Common myeloid progenitor, CD34-positive (primary cell): ENCODE data around the gene NT5E.

ENCODE experiments used
- CTCF ChIA-PET: fragments of 350-600 bp; sonication (Branson Sonifier 250); formaldehyde crosslinking; loops from one replicate; lab custom pipeline; 2021; ENCODE audit warnings: antibody characterized with exemption; lab: Charles Lee
- POLR2A ChIA-PET: fragments of 350-600 bp; sonication (Branson Sonifier 250); formaldehyde crosslinking; loops from one replicate; lab custom pipeline; 2021; ENCODE audit warnings: antibody characterized with exemption; lab: Charles Lee
- DNase-seq, 3 donors: peaks; one replicate each; pipeline versions ENCODE4 v3.0.0 to v3.0.0-alpha.2; 2013
- H3K27ac ChIP-seq, 2 experiments: 1 replicate in 1 of 2; 2 replicates in 1 of 2; pipeline ENCODE4 v1.7.0; 2013; ENCODE audit warnings: inconsistent platforms in 2 of 2, low read length in 2 of 2, mild to moderate bottlenecking in 2 of 2, low read depth in 1 of 2, moderate library complexity in 1 of 2; ENCODE audit not compliant: severe bottlenecking in 2 of 2, insufficient read depth in 1 of 2, poor library complexity in 1 of 2
- H3K27me3 ChIP-seq, 5 experiments: replicated peaks in 2 of 5; 1 replicate in 3 of 5; 2 replicates in 2 of 5; pipeline versions ENCODE4 v1.6.1 to v1.7.0; 2013; ENCODE audit warnings: low read length in 4 of 5, mild to moderate bottlenecking in 2 of 5, moderate library complexity in 2 of 5, inconsistent platforms in 1 of 5; ENCODE audit not compliant: insufficient read depth in 5 of 5, control insufficient read depth in 4 of 5
- H3K36me3 ChIP-seq, 4 experiments: 1 replicate in 2 of 4; 2 replicates in 2 of 4; pipeline versions ENCODE4 v1.6.1 to v1.7.0; 2013; ENCODE audit warnings: low read length in 3 of 4, control low read depth in 1 of 4, mild to moderate bottlenecking in 1 of 4; ENCODE audit not compliant: control insufficient read depth in 4 of 4, insufficient read depth in 4 of 4
- H3K4me1 ChIP-seq, 4 experiments: 1 replicate in 3 of 4; 2 replicates in 1 of 4; pipeline versions ENCODE4 v1.6.1 to v1.7.1; 2013; ENCODE audit warnings: low read length in 3 of 4, mild to moderate bottlenecking in 3 of 4, control low read depth in 1 of 4, inconsistent platforms in 1 of 4, moderate library complexity in 1 of 4; ENCODE audit not compliant: control insufficient read depth in 4 of 4, insufficient read depth in 4 of 4; ENCODE audit errors: control extremely low read depth in 1 of 4
- H3K4me3 ChIP-seq, 7 experiments: 1 replicate in 4 of 7; 2 replicates in 3 of 7; pipeline versions ENCODE4 v1.5.1 to v1.7.0; 2013; ENCODE audit warnings: mild to moderate bottlenecking in 7 of 7, low read length in 6 of 7, moderate library complexity in 6 of 7, inconsistent platforms in 2 of 7, low read depth in 2 of 7, control low read depth in 1 of 7; ENCODE audit not compliant: insufficient read depth in 4 of 7, control insufficient read depth in 1 of 7; ENCODE audit errors: extremely low read depth in 1 of 7
- H3K9me3 ChIP-seq, 5 experiments: 1 replicate in 4 of 5; 2 replicates in 1 of 5; pipeline versions ENCODE4 v1.6.1 to v1.7.1; 2013; ENCODE audit warnings: low read length in 4 of 5, mild to moderate bottlenecking in 2 of 5, inconsistent platforms in 1 of 5, low read depth in 1 of 5, moderate library complexity in 1 of 5; ENCODE audit not compliant: control insufficient read depth in 4 of 5, insufficient read depth in 2 of 5; ENCODE audit errors: control extremely low read depth in 1 of 5
- WGBS: methylation state at CpG from one replicate; pipeline ENCODE4 v1.1.5; 2013; ENCODE audit not compliant: insufficient coverage; 5-methylcytosine and 5-hydroxymethylcytosine counted together

Gene NT5E

DNA sequence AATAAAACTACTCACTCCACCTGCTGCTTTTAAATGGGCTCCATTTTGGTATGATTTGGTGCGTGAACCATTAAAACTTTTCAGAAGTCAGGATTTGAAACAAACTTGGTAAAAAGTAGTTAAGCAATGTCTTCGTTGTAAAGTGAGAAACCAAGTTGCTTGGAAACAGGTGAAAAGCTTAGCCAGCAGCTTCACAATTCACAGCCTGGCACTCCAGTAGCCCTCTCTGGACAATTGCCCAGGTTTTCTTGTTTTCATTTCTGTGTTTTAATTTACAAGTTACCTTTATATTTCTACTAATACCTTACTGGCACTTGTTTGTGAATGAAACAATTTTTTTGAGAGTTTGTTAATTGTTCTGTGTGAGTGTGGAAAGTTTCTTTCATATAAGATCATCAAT is 12.8 kb downstream of the NT5E start:
- POLR2A ChIA-PET: interaction anchor here (0.6 kb wide), 1 partner anchor 58 kb away, joined by 3 read pairs; no protein-coding TSS in a partner anchor
- peaks cover 12 to 44% (median 35%) of the 10 kb centered on the region in 4 experiments for H3K4me1 ChIP-seq
- 80% methylated on average over 2 of the region's 2 CpGs for WGBS

DNA sequence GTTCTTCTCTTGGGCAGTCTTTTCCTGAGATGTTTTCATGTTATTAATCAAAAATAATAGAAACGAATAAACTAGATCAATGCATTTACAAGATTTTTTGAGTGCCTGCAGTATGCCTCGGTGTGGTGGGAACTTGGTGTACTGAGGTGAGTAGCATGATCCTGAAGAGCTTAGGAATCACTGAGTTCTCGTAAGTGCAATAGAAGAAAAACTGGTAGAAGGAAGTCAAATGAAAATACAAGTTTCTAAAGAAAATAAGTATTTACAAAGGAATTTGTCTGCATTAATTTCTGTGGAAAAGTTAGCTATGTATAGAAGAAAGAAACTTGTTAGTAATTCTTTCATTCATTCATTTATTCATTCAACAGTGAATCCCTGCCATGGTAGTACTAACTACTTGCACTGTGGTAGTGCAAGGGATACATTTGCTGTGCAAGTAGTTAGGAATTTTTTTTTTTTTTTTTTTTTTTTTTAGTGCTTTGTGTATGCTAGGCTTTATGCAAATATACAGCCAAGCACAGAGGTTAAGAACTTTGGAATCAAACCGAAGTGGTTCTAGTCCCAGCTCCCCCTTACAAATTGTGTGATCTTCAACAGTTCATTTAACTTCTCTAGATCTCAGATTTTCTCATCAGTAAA is 13.9 kb downstream of the NT5E start:
- no peak overlapping the region for H3K4me3 ChIP-seq
- no peaks in the 10 kb centered on the region for H3K9me3 ChIP-seq
- CTCF ChIA-PET: interaction anchor here (0.8 to 4.8 kb wide), 4 partner anchors 8 to 19 kb away, joined by 3 to 37 read pairs (median 8); partner anchors contain the start of gene NT5E
- peaks cover 0 to 9% (median 0%) of the 10 kb centered on the region in 5 experiments for H3K27me3 ChIP-seq
- H3K36me3 ChIP-seq: no peaks in the 10 kb centered on the region
- POLR2A ChIA-PET: interaction anchor here (0.6 kb wide), 2 partner anchors 910 to 1535 kb away, joined by 3 read pairs; no protein-coding TSS in a partner anchor
- H3K4me1 ChIP-seq: peaks cover 12 to 34% (median 28%) of the 10 kb centered on the region in 4 experiments
- H3K27ac ChIP-seq: no peak overlapping the region
- DNase-seq: no peak
- 79% methylated on average over 3 of the region's 4 CpGs for WGBS

More for the DNA sequence above, 12.8 kb downstream of the NT5E start:
- H3K9me3 ChIP-seq: no peaks in the 10 kb centered on the region
- no peak overlapping the region for H3K27ac ChIP-seq
- peaks cover 0 to 5% (median 0%) of the 10 kb centered on the region in 5 experiments for H3K27me3 ChIP-seq
- no peaks in the 10 kb centered on the region for H3K36me3 ChIP-seq
- H3K4me3 ChIP-seq: no peak overlapping the region
- CTCF ChIA-PET: interaction anchor here (0.9 to 4.8 kb wide), 4 partner anchors 13 to 32 kb away, joined by 3 to 37 read pairs (median 9); partner anchors contain the start of gene NT5E
- no peak for DNase-seq

DNA sequence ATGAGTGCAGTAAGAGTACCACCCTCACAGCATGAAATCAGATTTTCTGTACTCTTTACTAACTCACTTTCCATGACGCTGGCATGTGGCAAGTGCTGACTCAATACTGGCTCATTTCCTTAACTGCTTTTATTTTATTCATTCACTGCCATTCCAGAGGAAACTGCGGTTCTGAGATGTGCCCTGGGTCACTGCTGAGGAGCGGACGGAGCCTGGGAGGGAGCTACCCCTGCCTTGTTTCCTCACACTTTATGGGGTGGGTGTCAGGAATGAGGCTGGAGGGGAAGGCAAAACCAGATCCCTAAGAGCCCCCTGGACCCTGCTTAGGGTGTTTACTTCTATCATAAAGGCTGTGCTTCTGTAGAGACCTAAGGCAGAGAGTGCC is 14.4 kb downstream of the NT5E start:
- Histone ChIP-seq H3K27ac (no peak overlapping the region), H3K9me3 (no peaks in the 10 kb centered on the region), H3K27me3 (peaks cover 0 to 9% (median 0%) of the 10 kb centered on the region in 5 experiments), H3K36me3 (no peaks in the 10 kb centered on the region), H3K4me3 (no peak overlapping the region), H3K4me1 (peaks cover 12 to 34% (median 28%) of the 10 kb centered on the region in 4 experiments)
- ChIA-PET POLR2A (interaction anchor here (0.6 kb wide), 2 partner anchors 911 to 1536 kb away, joined by 3 read pairs; no protein-coding TSS in a partner anchor), CTCF (interaction anchor here (0.8 to 4.8 kb wide), 4 partner anchors 9 to 19 kb away, joined by 3 to 37 read pairs (median 9); partner anchors contain the start of gene NT5E)
- 20% methylated on average over 1 of the region's 4 CpGs for WGBS
- peak; percentile 51 to 81 (median 75) for DNase-seq

DNA sequence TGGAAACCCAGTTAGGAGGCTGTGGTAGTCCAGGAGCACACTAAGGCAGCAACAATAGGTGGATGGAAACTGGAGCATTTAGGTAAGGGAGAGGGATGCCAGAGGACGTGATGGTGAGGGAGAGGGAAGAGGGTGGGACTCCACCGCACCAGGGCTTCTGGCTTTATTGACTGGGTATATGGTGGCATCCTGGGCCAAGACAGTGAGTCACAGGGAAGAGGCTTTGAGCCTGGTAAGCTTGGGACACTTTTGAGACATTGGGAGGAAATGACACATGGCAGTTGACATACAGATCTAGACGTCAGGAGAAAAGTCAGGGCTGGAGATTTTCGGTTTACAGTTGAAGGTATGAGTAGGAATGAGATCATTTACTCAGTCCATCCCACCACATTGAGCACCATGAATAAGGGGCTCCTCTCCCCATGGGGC is 14.9 kb downstream of the NT5E start:
- CTCF ChIA-PET: interaction anchor here (0.8 to 4.8 kb wide), 4 partner anchors 9 to 18 kb away, joined by 3 to 37 read pairs (median 9); partner anchors contain the start of gene NT5E
- Histone ChIP-seq H3K9me3 (no peaks in the 10 kb centered on the region), H3K36me3 (no peaks in the 10 kb centered on the region), H3K27ac (no peak overlapping the region), H3K27me3 (peaks cover 0 to 9% (median 0%) of the 10 kb centered on the region in 5 experiments), H3K4me3 (no peak overlapping the region), H3K4me1 (peaks cover 12 to 34% (median 28%) of the 10 kb centered on the region in 4 experiments)
- DNase-seq: peak in 2 of 3 donors; percentile 37 to 40
- WGBS: 93% methylated on average over 2 of the region's 4 CpGs
- POLR2A ChIA-PET: no interaction called here

DNA sequence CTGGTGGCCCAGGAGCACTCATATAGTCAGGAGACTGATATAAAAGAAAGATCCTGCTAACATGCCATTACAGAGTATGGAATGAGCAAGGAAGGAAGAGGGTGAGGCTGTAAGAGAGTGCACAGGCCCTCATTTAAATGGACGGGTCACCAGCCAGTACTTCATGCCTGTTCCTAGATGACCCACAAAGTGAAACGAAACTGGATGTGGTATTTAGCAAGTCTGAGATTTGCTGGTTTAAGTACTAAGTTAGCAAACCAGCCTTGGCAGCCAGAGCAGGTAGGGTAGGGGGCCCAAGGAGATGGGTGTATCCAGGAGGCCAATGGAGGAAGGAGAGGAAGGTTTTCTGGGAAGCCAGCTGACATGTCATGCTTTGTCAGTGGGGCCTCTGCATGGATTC is 15.9 kb downstream of the NT5E start:
- CTCF ChIA-PET: interaction anchor here (4.8 kb wide), 1 partner anchor 17 kb away, joined by 37 read pairs; no protein-coding TSS in a partner anchor
- no peak overlapping the region for H3K27ac ChIP-seq

DNA sequence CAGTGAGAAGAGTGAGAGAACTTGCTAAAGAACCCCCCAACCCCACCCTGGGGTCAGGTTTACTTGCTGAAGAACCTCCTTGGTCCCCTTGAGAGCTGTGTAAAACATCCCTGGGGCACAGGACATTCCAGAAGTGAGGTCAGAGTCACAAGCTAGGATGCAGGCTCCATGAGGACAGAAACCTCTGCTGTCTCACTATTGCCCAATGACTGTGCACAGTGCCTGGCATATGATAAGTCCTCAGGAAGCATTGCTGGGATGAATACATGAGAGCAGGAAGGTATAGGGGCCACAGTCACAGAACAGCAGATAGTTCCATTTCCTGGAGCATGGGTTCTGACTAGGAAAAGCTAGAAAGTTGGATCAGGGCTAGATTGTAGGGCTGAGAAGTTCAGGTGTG is 18.4 kb downstream of the NT5E start:
- H3K4me1 ChIP-seq: peaks cover 7 to 13% (median 9%) of the 10 kb centered on the region in 4 experiments
- no peaks in the 10 kb centered on the region for H3K9me3 ChIP-seq
- H3K36me3 ChIP-seq: no peaks in the 10 kb centered on the region
- ChIA-PET CTCF (interaction anchor here (0.9 to 2.0 kb wide), 2 partner anchors 11 to 15 kb away, joined by 4 to 13 read pairs; no protein-coding TSS in a partner anchor), POLR2A (no interaction called here)
- H3K27me3 ChIP-seq: peaks cover 0 to 4% (median 0%) of the 10 kb centered on the region in 5 experiments
- no peak overlapping the region for H3K27ac ChIP-seq
- H3K4me3 ChIP-seq: no peak overlapping the region
- DNase-seq: no peak

More for the DNA sequence above, 15.9 kb downstream of the NT5E start:
- POLR2A ChIA-PET: no interaction called here
- no peak for DNase-seq
- Histone ChIP-seq H3K36me3 (no peaks in the 10 kb centered on the region), H3K4me1 (peaks cover 9 to 28% (median 24%) of the 10 kb centered on the region in 4 experiments), H3K27me3 (peaks cover 0 to 9% (median 0%) of the 10 kb centered on the region in 5 experiments), H3K4me3 (no peak overlapping the region), H3K9me3 (no peaks in the 10 kb centered on the region)
- WGBS: 92% methylated on average over 2 of the region's 2 CpGs
